Kidney (tissue), 14 donors: ENCODE data around the gene MAPK7. TPM values are rescaled to one million over a fixed set of nuclear protein-coding genes. Genes with fewer than 3 reads are reported as not detected.

Experiments
- DNase-seq, 5 donors: peaks; one replicate each; pipeline ENCODE4 v3.0.0-alpha.2; 2013 to 2020
- FAIRE-seq: peaks from 2 replicates; lab custom pipeline; 2012; peaks lifted over from hg19 to GRCh38; lab: Jason Lieb, UNC
- H3K27ac ChIP-seq, 2 donors: one replicate each; pipeline ENCODE4 v1.7.0; 2013; ENCODE audit warnings: low read depth in 2 of 2, low read length in 2 of 2, inconsistent platforms in 1 of 2
- H3K27me3 ChIP-seq: one replicate; pipeline ENCODE4 v1.7.1; 2013; ENCODE audit warnings: low read length, inconsistent platforms; ENCODE audit not compliant: control insufficient read depth, insufficient read depth
- H3K36me3 ChIP-seq, 3 donors: one replicate each; pipeline versions ENCODE4 v1.7.0 to v1.7.1; 2013; ENCODE audit warnings: low read length in 3 of 3, control low read depth in 1 of 3, inconsistent platforms in 1 of 3; ENCODE audit not compliant: insufficient read depth in 3 of 3, control insufficient read depth in 2 of 3
- H3K4me1 ChIP-seq, 3 donors: one replicate each; pipeline versions ENCODE4 v1.7.0 to v1.7.1; 2013; ENCODE audit warnings: low read length in 3 of 3, inconsistent platforms in 1 of 3, low read depth in 1 of 3; ENCODE audit not compliant: control insufficient read depth in 2 of 3, insufficient read depth in 2 of 3
- H3K4me3 ChIP-seq, 3 donors: one replicate each; pipeline versions ENCODE4 v1.7.0 to v1.8.1; 2013; ENCODE audit warnings: low read length in 3 of 3, control low read depth in 1 of 3, inconsistent platforms in 1 of 3
- H3K9ac ChIP-seq, 3 donors: one replicate each; pipeline versions ENCODE4 v1.7.0 to v1.7.1; 2013; ENCODE audit warnings: low read length in 3 of 3, control low read depth in 1 of 3, inconsistent platforms in 1 of 3
- H3K9me3 ChIP-seq, 3 donors: one replicate each; pipeline versions ENCODE4 v1.7.0 to v1.7.1; 2013; ENCODE audit warnings: low read length in 3 of 3, control low read depth in 1 of 3, inconsistent platforms in 1 of 3; ENCODE audit not compliant: control insufficient read depth in 2 of 3, insufficient read depth in 1 of 3
- intact Hi-C: fragments of 100-400 bp; cut with DNase I; formaldehyde crosslinking; loops from one replicate; pipeline ENCODE4 v1.11.1; 2022
- polyA plus RNA-seq: library from polyadenylated mRNA; stranded (reverse); fragments of 350-450 nt; fragmentation: Illumina TruSeq; extraction: RNeasy Lipid Tissue Mini Kit (QIAGEN cat#74804); gene quantifications from one replicate; pipeline ENCODE4 v1.2.3, GENCODE V29; 2014; ENCODE audit warnings: low read depth, low replicate concordance; ENCODE audit not compliant: insufficient read depth
- total RNA-seq: library from RNA; stranded (reverse); fragmentation: NEBNext Ultra II Directional; extraction: Animal tissue kit (Norgen Biotek cat#: 25700); gene quantifications from one replicate; pipeline ENCODE4 v1.2.1, GENCODE V29; 2021
- TF ChIP-seq, protein P1 (sequence below): IDR thresholded peaks from 3 replicates; pipeline ENCODE4 v1.5.1; 2012; ENCODE audit warnings: mild to moderate bottlenecking, moderate library complexity, borderline replicate concordance; ENCODE audit not compliant: insufficient read depth; ENCODE audit errors: extremely low read depth
- donor health status: control.
- donor health status: control.
- donor health status: control.
- donor health status: control.
- donor health status: control.
- donor health status: DM: yes; HTN: yes; CAD: no.
- donor health status: Normal renal cell carcinoma (clear cell type).

Gene MAPK7
- total and polyA plus RNA-seq, 2 donors from 2014 or later = 7.1 to 36.7 TPM

- intact Hi-C loops = loop anchor here (10.0 kb wide), 1 partner anchor 79 kb away; no protein-coding TSS in a partner anchor
- TF ChIP-seq, protein P1, sequence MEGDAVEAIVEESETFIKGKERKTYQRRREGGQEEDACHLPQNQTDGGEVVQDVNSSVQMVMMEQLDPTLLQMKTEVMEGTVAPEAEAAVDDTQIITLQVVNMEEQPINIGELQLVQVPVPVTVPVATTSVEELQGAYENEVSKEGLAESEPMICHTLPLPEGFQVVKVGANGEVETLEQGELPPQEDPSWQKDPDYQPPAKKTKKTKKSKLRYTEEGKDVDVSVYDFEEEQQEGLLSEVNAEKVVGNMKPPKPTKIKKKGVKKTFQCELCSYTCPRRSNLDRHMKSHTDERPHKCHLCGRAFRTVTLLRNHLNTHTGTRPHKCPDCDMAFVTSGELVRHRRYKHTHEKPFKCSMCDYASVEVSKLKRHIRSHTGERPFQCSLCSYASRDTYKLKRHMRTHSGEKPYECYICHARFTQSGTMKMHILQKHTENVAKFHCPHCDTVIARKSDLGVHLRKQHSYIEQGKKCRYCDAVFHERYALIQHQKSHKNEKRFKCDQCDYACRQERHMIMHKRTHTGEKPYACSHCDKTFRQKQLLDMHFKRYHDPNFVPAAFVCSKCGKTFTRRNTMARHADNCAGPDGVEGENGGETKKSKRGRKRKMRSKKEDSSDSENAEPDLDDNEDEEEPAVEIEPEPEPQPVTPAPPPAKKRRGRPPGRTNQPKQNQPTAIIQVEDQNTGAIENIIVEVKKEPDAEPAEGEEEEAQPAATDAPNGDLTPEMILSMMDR = no peak
- H3K27me3 ChIP-seq = no peaks in the 10 kb centered on the region
- peaks cover 0 to 10% (median 0%) of the 10 kb centered on the region in 3 donors for H3K4me1 ChIP-seq
- FAIRE-seq = no peak
- H3K27ac ChIP-seq = no peak overlapping the region
- H3K36me3 ChIP-seq = no peaks in the 10 kb centered on the region
- H3K4me3 ChIP-seq = no peak overlapping the region
- no peak overlapping the region for H3K9ac ChIP-seq
- no peaks in the 10 kb centered on the region for H3K9me3 ChIP-seq
- no peak for DNase-seq
Observed at GRCh38 chr17:19365499-19365817, 12.8 kb upstream of the MAPK7 start.

DNA sequence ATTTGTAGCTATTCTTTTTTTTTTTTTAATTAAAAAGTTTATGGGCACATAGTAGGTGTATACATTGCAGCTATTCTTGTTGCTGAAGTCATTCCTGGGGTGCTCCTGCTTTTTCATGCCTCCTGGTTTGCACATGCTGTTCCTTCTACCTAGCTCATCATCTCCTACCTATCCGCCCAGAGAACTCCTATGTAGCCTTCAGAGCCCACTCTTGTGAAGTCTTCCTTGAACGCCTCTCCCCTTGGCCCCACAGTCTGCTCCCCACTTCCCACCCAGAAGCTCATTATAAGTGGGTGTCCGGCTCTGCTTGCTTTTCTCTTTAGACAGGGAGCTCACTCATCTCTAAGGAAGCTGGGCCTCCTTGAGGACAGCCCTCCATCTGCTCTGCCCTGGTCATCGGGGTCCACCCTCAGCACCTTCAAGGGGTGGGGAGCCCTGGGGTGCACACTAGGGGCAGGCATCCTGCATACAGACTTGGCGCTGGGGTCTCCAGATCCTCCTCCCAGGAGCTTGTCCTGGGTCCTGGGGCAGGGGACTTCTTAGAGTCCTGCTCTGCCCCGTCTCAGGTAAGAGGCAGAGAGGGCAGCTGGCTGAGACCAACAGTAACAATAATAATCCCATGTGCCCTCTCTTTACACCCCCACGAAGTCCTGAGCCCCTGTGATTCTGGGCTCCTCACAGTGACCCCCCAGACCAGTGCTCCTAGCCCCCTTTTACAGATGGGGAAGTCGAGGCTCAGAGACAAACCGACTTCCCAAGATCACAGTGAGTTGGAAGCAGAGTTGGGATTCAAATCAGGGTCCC lies 12.3 kb upstream of the MAPK7 start:
- Histone ChIP-seq H3K27me3 (no peaks in the 10 kb centered on the region), H3K4me1 (peaks cover 0 to 16% (median 0%) of the 10 kb centered on the region in 3 donors), H3K9me3 (no peaks in the 10 kb centered on the region), H3K4me3 (no peak overlapping the region), H3K36me3 (no peaks in the 10 kb centered on the region), H3K27ac (no peak overlapping the region), H3K9ac (no peak overlapping the region)
- FAIRE-seq = no peak
- DNase-seq = no peak
- intact Hi-C loops = loop anchor here (10.0 kb wide), 1 partner anchor 79 kb away; no protein-coding TSS in a partner anchor
- TF ChIP-seq, protein P1 = no peak

GRCh38 chr17:19366637-19366972 lies 11.7 kb upstream of the MAPK7 start:
- no peak overlapping the region for H3K27ac ChIP-seq
- TF ChIP-seq, protein P1 = no peak

More at GRCh38 chr17:19366637-19366972, 11.7 kb upstream of the MAPK7 start:
- intact Hi-C loops = loop anchor here (10.0 kb wide), 1 partner anchor 78 kb away; no protein-coding TSS in a partner anchor
- H3K27me3 ChIP-seq = no peaks in the 10 kb centered on the region
- no peak overlapping the region for H3K4me3 ChIP-seq
- peaks cover 0 to 16% (median 0%) of the 10 kb centered on the region in 3 donors for H3K4me1 ChIP-seq
- DNase-seq (no peak), FAIRE-seq (no peak)
- no peak overlapping the region for H3K9ac ChIP-seq
- H3K9me3 ChIP-seq = no peaks in the 10 kb centered on the region
- no peaks in the 10 kb centered on the region for H3K36me3 ChIP-seq
